Epithelial cell of proximal tubule (primary cell): ENCODE results near the gene MMP19. TPM values are rescaled to one million over a fixed set of nuclear protein-coding genes. Genes with fewer than 3 reads are reported as not detected.
"Not testable (repeated sequence)": the region's sequence is repeated elsewhere in the genome, so short reads cannot be mapped to it uniquely, and the experiment has no call there.

ENCODE experiments used
- DNase-seq: peaks from one replicate; pipeline ENCODE4 v3.0.0-alpha.2; 2011; ENCODE audit warnings: low read depth
- H3K4me3 ChIP-seq: 2 replicates; pipeline ENCODE4 v1.5.1; 2011; ENCODE audit warnings: low read depth, mild to moderate bottlenecking, low read length
- CTCF ChIP-seq: conservative IDR thresholded peaks from 2 replicates; pipeline ENCODE4 v1.5.1; 2012; ENCODE audit warnings: low read depth, mild to moderate bottlenecking, low read length
- total RNA-seq: library from RNA; depleted of rRNA; stranded (reverse); fragments of >200 nt; gene quantifications from 2 replicates; pipeline ENCODE4 v1.2.3, GENCODE V29; 2015

Gene MMP19
- total RNA-seq, 1 donor from 2014 or later: 1.3 TPM

- DNase-seq: no peak
- no peak for TF ChIP-seq CTCF
- no peak overlapping the region for H3K4me3 ChIP-seq
Observed at GRCh38 chr12:55865327-55865726, 22.6 kb upstream of the MMP19 start.

GRCh38 chr12:55862931-55863330 lies 20.2 kb upstream of the MMP19 start:
- H3K4me3 ChIP-seq, DNase-seq: not testable (repeated sequence)

DNA sequence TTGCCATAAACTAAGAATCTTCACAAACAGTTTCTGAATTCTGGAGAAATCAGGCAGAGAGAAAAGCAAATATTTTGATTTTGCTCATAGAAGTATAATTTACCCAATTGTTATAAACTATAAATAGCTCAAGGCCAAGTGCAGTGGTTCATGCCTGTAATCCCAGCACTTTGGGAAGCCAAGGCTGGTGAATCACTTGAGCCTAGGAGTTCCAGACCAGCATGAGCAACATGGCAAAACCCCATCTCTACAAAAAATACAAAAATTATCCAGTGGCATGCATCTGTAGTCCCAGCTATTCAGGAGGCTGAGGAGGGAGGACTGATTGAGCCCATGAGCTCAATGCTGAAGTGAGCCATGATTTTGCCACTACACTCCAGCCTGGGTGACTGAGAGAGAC lies 19.6 kb upstream of the MMP19 start:
- no peak for TF ChIP-seq CTCF
- DNase-seq: no peak
- H3K4me3 ChIP-seq: no peak overlapping the region

DNA sequence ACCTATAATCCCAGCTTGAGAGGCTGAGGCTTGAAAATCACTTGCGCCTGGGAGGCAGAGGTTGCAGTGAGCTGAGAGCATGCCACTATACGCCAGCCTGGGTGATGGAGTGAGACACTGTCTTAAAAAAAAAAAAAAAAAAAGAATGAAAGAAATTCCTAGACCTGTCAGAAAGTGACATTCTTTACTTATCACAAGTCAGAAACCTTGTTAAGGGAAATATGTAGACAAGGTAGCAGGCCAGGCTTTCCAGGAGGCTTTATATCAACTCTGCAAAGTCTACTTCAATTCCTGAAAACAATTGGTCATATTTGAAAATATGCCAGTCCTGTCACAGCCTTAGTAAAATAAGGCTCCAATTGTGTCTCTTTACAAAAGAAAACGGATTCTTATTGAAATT lies 19.1 kb upstream of the MMP19 start:
- no peak for TF ChIP-seq CTCF
- no peak for DNase-seq
- H3K4me3 ChIP-seq: no peak overlapping the region

DNA sequence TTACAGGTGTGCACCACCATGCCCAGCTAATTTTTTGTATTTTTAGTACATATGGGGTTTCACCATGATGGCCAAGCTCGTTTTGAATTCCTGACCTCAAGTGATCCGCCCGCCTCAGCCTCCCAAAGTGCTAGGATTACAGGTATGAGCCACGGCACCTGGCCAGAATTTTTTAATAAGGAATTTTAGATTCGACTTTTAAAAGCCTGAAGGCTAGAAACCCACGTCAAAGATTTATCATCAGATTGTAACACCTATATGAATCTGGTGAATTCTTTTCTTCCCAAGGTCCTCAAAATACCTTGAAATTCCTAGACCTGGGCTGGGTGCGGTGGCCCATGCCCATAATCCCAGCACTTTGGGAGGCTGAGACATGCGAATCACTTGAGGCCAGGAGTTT lies 18.7 kb upstream of the MMP19 start:
- H3K4me3 ChIP-seq: no peak overlapping the region
- TF ChIP-seq CTCF: no peak
- DNase-seq: no peak

GRCh38 chr12:55852740-55853139 lies 10.0 kb upstream of the MMP19 start:
- no peak for TF ChIP-seq CTCF
- no peak for DNase-seq

GRCh38 chr12:55850893-55851292 lies 8.2 kb upstream of the MMP19 start:
- no peak for DNase-seq
- no peak overlapping the region for H3K4me3 ChIP-seq
- TF ChIP-seq CTCF: no peak

More at GRCh38 chr12:55852740-55853139, 10.0 kb upstream of the MMP19 start:
- H3K4me3 ChIP-seq: no peak overlapping the region

DNA sequence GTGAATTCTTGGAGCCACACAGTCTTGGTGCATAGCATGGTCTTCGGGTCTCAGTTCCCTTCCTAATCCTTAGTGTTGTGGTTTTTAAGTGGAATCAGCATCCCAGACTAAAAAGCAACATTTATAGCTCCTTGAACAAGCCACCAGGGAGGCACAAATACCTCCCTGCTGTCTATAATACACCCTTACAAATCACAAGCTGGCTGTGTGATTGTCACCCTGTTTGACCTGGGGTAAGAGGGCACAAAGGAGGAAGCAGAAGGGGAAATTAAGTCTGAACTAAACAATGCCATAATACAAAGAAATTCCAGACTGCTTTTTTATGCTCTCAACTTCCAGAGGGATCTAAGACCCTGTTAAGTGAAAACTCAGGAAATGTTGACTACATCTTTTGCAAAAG lies 7.7 kb upstream of the MMP19 start:
- no peak overlapping the region for H3K4me3 ChIP-seq
- no peak for TF ChIP-seq CTCF
- no peak for DNase-seq
